Measurements from ENCODE around the gene CD300LD.

DNA sequence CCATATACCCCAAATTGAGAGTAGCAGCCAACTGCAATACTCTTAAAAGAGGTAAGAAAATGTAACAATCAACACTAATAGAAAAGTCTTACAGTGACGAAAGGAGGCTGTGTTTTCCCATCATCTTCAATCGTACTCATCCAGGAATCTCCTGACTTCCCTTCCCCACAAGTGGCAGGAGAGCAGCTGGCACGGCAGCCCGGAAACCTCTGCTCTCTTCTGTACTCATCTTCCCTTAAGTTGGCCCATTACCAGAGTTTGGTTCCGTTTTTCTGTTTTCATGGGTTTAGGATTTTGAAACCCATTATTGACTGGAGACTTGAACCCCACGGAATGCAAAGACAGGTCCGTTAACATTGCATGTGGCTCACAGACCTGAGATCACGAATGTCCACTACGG lies 13.1 kb downstream of the CD300LD start:
- TF ChIP-seq, protein P1, sequence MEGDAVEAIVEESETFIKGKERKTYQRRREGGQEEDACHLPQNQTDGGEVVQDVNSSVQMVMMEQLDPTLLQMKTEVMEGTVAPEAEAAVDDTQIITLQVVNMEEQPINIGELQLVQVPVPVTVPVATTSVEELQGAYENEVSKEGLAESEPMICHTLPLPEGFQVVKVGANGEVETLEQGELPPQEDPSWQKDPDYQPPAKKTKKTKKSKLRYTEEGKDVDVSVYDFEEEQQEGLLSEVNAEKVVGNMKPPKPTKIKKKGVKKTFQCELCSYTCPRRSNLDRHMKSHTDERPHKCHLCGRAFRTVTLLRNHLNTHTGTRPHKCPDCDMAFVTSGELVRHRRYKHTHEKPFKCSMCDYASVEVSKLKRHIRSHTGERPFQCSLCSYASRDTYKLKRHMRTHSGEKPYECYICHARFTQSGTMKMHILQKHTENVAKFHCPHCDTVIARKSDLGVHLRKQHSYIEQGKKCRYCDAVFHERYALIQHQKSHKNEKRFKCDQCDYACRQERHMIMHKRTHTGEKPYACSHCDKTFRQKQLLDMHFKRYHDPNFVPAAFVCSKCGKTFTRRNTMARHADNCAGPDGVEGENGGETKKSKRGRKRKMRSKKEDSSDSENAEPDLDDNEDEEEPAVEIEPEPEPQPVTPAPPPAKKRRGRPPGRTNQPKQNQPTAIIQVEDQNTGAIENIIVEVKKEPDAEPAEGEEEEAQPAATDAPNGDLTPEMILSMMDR (IDR thresholded peaks at IDR 0.05; ENCODE audit: low read length) = no peak
- no peak for TF ChIP-seq EZH2 (optimal IDR thresholded peaks at IDR 0.05; ENCODE audit: low read depth, low read length)

Measured in MM.1S (cell line).